GM06990 (cell line): ENCODE measurements around the gene PTPRN2.

Experiments used
- DNase-seq: peaks from one replicate; pipeline ENCODE4 v3.0.0-alpha.2; 2011; ENCODE audit not compliant: insufficient read length; ENCODE audit errors: extremely low read depth
- H3K27me3 ChIP-seq: replicated peaks from 2 replicates; pipeline ENCODE4 v1.6.0; 2011; ENCODE audit warnings: low read length; ENCODE audit not compliant: control insufficient read depth, insufficient read depth
- H3K36me3 ChIP-seq: 2 replicates; pipeline ENCODE4 v1.5.1; 2011; ENCODE audit warnings: low read length; ENCODE audit not compliant: control insufficient read depth, insufficient read depth
- H3K4me3 ChIP-seq: replicated peaks from 2 replicates; pipeline ENCODE4 v1.5.1; 2011; ENCODE audit warnings: low read depth, mild to moderate bottlenecking, control low read depth, low read length
- TF ChIP-seq, protein P1 (sequence below): IDR thresholded peaks from 2 replicates; pipeline ENCODE4 v1.5.1; 2011; ENCODE audit warnings: low read length, control low read depth, mild to moderate bottlenecking, inconsistent platforms; ENCODE audit not compliant: insufficient read depth, poor library complexity, severe bottlenecking

The PTPRN2 gene

DNA sequence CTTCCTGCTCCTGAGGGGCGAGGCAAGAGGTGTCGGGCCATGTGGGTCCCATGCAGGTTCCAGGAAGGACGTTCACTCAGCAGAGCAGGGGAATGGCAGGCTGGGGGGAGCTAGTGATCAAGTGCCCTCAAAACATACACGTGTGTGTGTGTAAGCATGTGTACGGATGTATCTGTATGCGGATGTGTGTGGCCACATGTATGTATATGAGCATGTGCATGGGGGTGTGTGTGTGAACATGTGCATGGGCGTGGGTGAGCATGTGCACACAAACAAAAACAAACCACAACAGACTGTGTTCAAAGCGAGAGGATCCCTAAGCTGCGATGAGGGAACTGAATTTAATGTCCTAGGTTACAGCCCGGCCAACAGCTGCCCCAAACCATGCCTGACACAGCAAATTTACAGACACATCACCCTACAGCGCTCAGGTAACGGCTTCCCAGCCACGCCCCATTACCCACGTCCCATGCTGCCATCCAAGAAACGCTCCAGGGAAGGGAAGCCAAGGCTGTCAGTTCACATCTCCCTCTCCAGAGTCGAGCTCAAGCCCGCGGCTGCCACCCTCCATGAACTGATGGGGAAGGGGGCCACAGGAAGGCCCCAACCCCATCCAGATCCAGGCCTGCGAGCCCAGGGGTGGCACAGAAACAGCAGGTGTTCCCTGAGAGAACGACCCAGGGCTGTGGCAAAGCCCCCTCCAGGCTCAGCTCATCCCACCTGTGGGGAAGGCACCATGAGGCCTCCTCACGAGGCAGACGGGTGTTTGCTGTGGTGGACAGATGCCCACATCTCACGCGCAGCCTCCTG, 56.6 kb downstream of the PTPRN2 start:
- Histone ChIP-seq H3K4me3 (no peak overlapping the region), H3K27me3 (no peaks in the 10 kb centered on the region)
- DNase-seq: no peak

DNA sequence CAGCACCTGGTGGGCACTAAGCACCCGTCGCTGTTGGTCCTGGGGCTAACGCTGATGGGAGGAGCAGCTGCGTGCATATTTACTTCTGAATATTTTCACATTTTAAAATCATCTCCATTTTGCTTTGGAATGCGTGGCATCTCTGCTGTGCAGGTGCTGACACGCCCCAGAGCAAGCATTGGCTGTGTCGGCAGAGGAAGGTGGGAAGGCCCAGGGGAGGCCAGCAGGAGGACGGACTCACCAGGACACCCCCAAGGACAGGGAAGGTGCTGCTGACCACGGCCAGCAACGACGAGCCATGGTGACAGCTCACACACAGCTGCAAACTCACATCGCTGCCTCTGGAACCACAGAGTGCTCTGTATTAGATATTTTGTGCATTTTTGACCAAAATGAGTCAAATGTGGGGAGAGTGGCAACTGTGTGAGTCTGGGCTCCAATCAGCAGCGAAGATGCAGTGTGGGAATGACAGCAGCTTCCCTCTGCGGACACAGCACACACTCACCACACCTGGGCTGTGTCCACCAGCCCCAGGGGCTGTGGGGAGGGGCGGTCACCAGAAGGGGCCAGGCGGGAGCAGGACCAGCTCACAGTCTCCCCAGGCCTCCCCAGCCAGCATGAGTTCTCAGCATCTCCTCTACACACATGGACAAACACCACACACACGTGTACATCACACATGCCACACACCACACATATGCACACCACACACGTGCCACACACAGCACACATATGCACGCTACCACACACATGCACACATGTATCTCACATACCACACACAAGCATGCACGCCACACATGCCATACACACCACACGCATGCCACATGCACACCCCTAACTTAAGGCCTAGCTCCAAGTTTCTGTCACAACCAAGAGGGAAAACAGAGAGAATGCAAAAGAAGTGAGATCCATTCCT, 58.2 kb downstream of the PTPRN2 start:
- Histone ChIP-seq H3K27me3 (no peaks in the 10 kb centered on the region), H3K36me3 (no peaks in the 10 kb centered on the region), H3K4me3 (no peak overlapping the region)
- no peak for DNase-seq
- TF ChIP-seq, protein P1, sequence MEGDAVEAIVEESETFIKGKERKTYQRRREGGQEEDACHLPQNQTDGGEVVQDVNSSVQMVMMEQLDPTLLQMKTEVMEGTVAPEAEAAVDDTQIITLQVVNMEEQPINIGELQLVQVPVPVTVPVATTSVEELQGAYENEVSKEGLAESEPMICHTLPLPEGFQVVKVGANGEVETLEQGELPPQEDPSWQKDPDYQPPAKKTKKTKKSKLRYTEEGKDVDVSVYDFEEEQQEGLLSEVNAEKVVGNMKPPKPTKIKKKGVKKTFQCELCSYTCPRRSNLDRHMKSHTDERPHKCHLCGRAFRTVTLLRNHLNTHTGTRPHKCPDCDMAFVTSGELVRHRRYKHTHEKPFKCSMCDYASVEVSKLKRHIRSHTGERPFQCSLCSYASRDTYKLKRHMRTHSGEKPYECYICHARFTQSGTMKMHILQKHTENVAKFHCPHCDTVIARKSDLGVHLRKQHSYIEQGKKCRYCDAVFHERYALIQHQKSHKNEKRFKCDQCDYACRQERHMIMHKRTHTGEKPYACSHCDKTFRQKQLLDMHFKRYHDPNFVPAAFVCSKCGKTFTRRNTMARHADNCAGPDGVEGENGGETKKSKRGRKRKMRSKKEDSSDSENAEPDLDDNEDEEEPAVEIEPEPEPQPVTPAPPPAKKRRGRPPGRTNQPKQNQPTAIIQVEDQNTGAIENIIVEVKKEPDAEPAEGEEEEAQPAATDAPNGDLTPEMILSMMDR: no peak

More for the DNA sequence above, 56.6 kb downstream of the PTPRN2 start:
- no peaks in the 10 kb centered on the region for H3K36me3 ChIP-seq
- TF ChIP-seq, protein P1: no peak

DNA sequence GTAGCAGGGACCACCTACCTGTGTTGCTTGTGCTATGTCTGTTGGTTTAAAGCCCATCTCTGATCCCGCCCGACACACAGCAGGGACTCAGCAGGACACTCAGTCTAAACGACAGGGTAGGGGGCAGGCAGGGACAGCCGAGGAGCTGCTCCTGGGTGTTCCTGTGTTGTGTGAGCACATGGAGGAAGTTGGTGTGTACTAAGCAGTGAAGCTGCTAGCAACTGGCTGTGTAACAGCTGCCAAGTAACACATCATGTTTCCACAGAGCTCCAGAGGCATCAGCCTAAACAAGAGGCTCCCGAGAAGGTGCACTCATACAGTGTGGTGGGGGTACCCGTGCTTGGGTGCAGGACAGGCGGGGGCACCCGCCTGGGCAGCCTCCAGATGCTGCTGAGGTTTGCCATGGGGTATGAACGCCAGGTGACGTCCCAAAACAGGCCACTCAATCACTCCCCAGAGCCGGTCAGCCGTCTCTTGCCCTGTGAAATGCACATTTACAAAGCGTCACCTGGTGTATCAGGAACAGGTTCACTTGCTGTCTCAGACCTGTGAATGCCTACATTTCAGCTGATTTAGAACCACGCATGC, 59.6 kb downstream of the PTPRN2 start:
- Histone ChIP-seq H3K4me3 (no peak overlapping the region), H3K36me3 (no peaks in the 10 kb centered on the region), H3K27me3 (no peaks in the 10 kb centered on the region)
- TF ChIP-seq, protein P1: no peak
- DNase-seq: no peak

DNA sequence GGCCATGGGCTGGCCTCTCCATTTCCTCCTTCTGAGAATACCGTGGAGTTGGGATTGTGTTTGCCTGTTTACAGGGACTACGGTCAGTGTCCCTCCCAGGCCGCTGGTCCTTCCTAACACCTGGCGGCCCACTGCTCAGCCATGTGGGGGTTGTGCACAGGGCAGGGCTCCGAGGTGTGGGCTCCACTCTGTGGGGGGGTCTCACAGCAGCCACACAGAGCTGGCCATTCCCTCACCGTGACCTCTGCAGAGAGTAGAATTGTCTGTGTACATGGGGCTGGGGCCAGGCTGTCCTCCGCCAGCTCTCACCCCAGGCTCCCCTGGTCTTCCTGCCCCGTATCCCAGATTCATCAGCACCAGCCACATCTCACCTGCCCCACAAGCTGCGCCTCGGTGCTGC, 60.1 kb downstream of the PTPRN2 start:
- no peak overlapping the region for H3K4me3 ChIP-seq
- H3K36me3 ChIP-seq: no peaks in the 10 kb centered on the region
- TF ChIP-seq, protein P1: no peak
- no peaks in the 10 kb centered on the region for H3K27me3 ChIP-seq
- no peak for DNase-seq

DNA sequence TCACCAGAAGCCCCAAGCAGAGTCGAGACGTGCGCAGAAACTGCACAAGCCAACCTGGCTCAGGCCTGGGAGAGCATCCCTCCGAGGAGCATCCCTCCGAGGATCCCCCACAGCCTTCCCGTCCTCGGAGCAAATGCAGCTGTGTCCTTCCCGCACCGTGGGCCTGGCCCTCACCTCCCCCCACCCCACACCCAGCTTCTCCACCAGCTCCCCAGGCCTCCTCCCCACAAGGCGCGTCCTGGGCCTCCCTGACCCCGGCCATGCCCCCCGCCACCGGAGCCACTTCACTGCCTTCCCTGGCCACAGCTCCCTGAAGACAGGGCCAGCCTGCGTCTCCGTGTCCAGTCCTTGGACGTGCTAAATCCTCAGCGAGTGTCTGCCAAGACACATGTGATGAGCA, 60.6 kb downstream of the PTPRN2 start:
- H3K4me3 ChIP-seq: no peak overlapping the region
- no peaks in the 10 kb centered on the region for H3K36me3 ChIP-seq
- H3K27me3 ChIP-seq: no peaks in the 10 kb centered on the region
- no peak for DNase-seq
- TF ChIP-seq, protein P1: no peak
